Small intestine (tissue), 7 donors: ENCODE measurements around the gene TUBA3E. TPM values are rescaled to one million over a fixed set of nuclear protein-coding genes. Genes with fewer than 3 reads are reported as not detected.
"Not testable (repeated sequence)": the region's sequence is repeated elsewhere in the genome, so short reads cannot be mapped to it uniquely, and the experiment has no call there.

ENCODE experiments used
- DNase-seq, 2 donors: peaks; one replicate each; pipeline versions ENCODE4 v3.0.0 to v3.0.0-alpha.2; 2013
- FAIRE-seq: peaks from 2 replicates; lab custom pipeline; 2012; peaks lifted over from hg19 to GRCh38; lab: Jason Lieb, UNC
- H3K27ac ChIP-seq, 3 donors: one replicate each; pipeline ENCODE4 v1.5.1; 2013; ENCODE audit warnings: low read length in 2 of 3, mild to moderate bottlenecking in 2 of 3, control low read depth in 1 of 3, inconsistent platforms in 1 of 3, low read depth in 1 of 3, moderate library complexity in 1 of 3
- H3K27me3 ChIP-seq, 3 donors: one replicate each; pipeline ENCODE4 v1.6.1; 2013; ENCODE audit warnings: low read length in 3 of 3, inconsistent platforms in 1 of 3; ENCODE audit not compliant: control insufficient read depth in 3 of 3, insufficient read depth in 3 of 3
- H3K36me3 ChIP-seq, 3 donors: one replicate each; pipeline ENCODE4 v1.6.1; 2013; ENCODE audit warnings: low read length in 3 of 3, inconsistent platforms in 1 of 3, low read depth in 1 of 3, mild to moderate bottlenecking in 1 of 3, moderate library complexity in 1 of 3; ENCODE audit not compliant: control insufficient read depth in 3 of 3, insufficient read depth in 2 of 3
- H3K4me1 ChIP-seq, 3 donors: one replicate each; pipeline ENCODE4 v1.6.1; 2013; ENCODE audit warnings: low read length in 2 of 3, inconsistent platforms in 1 of 3, low read depth in 1 of 3, mild to moderate bottlenecking in 1 of 3, moderate library complexity in 1 of 3; ENCODE audit not compliant: control insufficient read depth in 3 of 3, insufficient read depth in 2 of 3
- H3K4me3 ChIP-seq, 3 donors: one replicate each; pipeline ENCODE4 v1.5.1; 2013; ENCODE audit warnings: low read length in 3 of 3, control low read depth in 1 of 3, inconsistent platforms in 1 of 3, low read depth in 1 of 3, mild to moderate bottlenecking in 1 of 3, moderate library complexity in 1 of 3
- H3K9me3 ChIP-seq, 2 donors: one replicate each; pipeline ENCODE4 v1.6.1; 2013; ENCODE audit warnings: low read depth in 1 of 2, low read length in 1 of 2; ENCODE audit not compliant: control insufficient read depth in 2 of 2, insufficient read depth in 1 of 2
- WGBS, 3 donors: extraction: QIAGEN DNeasy Blood & Tissue Kit; methylation state at CpG; one replicate each; pipeline ENCODE4 v1.1.7; 2013; 5-methylcytosine and 5-hydroxymethylcytosine counted together
- polyA plus RNA-seq, 4 donors: library from polyadenylated mRNA; stranded (reverse) in 3 of 4; unstranded in 1 of 4; fragments of 200-250 nt in 3 of 4; fragments of 120-200 nt in 1 of 4; gene quantifications; one replicate each; pipeline versions ENCODE4 v1.2.1 to v1.2.3, GENCODE V29; 2013
- donor health status: healthy with polysubstance abuse.
- donor health status: control.
- donor health status: control.
- donor health status: Bipolar disorder and iron deficiency.
- donor health status: healthy.

TUBA3E gene
- polyA plus RNA-seq, 4 donors = 0.12 to 2.4 TPM; not detected in 2

GRCh38 chr2:130152136-130152815 is 46.0 kb downstream of the TUBA3E start:
- H3K4me3 ChIP-seq, H3K4me1 ChIP-seq, H3K27me3 ChIP-seq, DNase-seq, H3K27ac ChIP-seq, H3K9me3 ChIP-seq, FAIRE-seq: not testable (repeated sequence)
- H3K36me3 ChIP-seq = peaks cover 0 to 45% (median 13%) of the 10 kb centered on the region in 3 donors
- 91 to 93% (median 91%) methylated on average over 14 to 27 of the region's 27 CpGs for WGBS, 3 donors

GRCh38 chr2:130151145-130151512 is 47.1 kb downstream of the TUBA3E start:
- not testable (repeated sequence) for H3K9me3 ChIP-seq, H3K27ac ChIP-seq, H3K27me3 ChIP-seq, H3K4me1 ChIP-seq, DNase-seq, H3K4me3 ChIP-seq, FAIRE-seq
- peaks cover 0 to 40% (median 13%) of the 10 kb centered on the region in 3 donors for H3K36me3 ChIP-seq
- 64 to 71% (median 65%) methylated on average over 5 of the region's 5 CpGs for WGBS, 3 donors

GRCh38 chr2:130150181-130151144 is 47.8 kb downstream of the TUBA3E start:
- 88 to 89% (median 89%) methylated on average over 21 to 23 of the region's 23 CpGs for WGBS, 3 donors
- no peaks in the 10 kb centered on the region for H3K4me1 ChIP-seq
- H3K27ac ChIP-seq = no peak overlapping the region
- H3K27me3 ChIP-seq = peaks cover 0 to under 1% (median 0%) of the 10 kb centered on the region in 3 donors
- DNase-seq (no peak), FAIRE-seq (no peak)
- H3K36me3 ChIP-seq = peaks cover 0 to 36% (median 12%) of the 10 kb centered on the region in 3 donors
- no peaks in the 10 kb centered on the region for H3K9me3 ChIP-seq
- no peak overlapping the region for H3K4me3 ChIP-seq

GRCh38 chr2:130148515-130148914 is 49.7 kb downstream of the TUBA3E start:
- not testable (repeated sequence) for H3K27me3 ChIP-seq, FAIRE-seq, H3K27ac ChIP-seq, H3K4me3 ChIP-seq, DNase-seq, H3K4me1 ChIP-seq, H3K9me3 ChIP-seq
- WGBS, 3 donors = 61 to 64% (median 62%) methylated on average over 6 of the region's 6 CpGs
- H3K36me3 ChIP-seq = peaks cover 0 to 22% (median 9%) of the 10 kb centered on the region in 3 donors

- H3K27ac ChIP-seq, H3K36me3 ChIP-seq, FAIRE-seq, H3K9me3 ChIP-seq, H3K4me1 ChIP-seq: not testable (repeated sequence)
- DNase-seq = peak; percentile 8 to 41
- Histone ChIP-seq H3K27me3 (peaks cover 0 to 12% (median 0%) of the 10 kb centered on the region in 3 donors), H3K4me3 (peak within 1 kb of the TSS in 1 of 3 donors; percentile 7)
- 3 to 6% (median 4%) methylated on average over 26 to 30 of the region's 30 CpGs for WGBS, 3 donors
These were observed 53.2 kb downstream of the TUBA3E start, which contains the start of gene CCDC74B for GRCh38 chr2:130145006-130145414. Gene CCDC74B, minus strand, starts transcription at chr2:130145112. Its CDS starts 116 bp downstream, at chr2:130144996.

- not testable (repeated sequence) for H3K4me3 ChIP-seq, FAIRE-seq, H3K27ac ChIP-seq, H3K36me3 ChIP-seq, H3K9me3 ChIP-seq, H3K4me1 ChIP-seq, DNase-seq
- peaks cover 0 to 12% (median 0%) of the 10 kb centered on the region in 3 donors for H3K27me3 ChIP-seq
- WGBS, 3 donors = 37 to 42% (median 40%) methylated on average over 19 to 21 of the region's 28 CpGs
These were observed 54.8 kb downstream of the TUBA3E start for GRCh38 chr2:130143266-130144039.

- not testable (repeated sequence) for H3K9me3 ChIP-seq, H3K27ac ChIP-seq, H3K36me3 ChIP-seq, FAIRE-seq, H3K4me3 ChIP-seq, H3K4me1 ChIP-seq, DNase-seq
- WGBS, 3 donors = 84 to 88% (median 84%) methylated on average over 9 to 13 of the region's 13 CpGs
- H3K27me3 ChIP-seq = peaks cover 0 to 12% (median 0%) of the 10 kb centered on the region in 3 donors
These were observed 55.6 kb downstream of the TUBA3E start for GRCh38 chr2:130142396-130143265.
